GM21381 (cell line): ENCODE data around the gene POLDIP3.
A peak's percentile ranks its signal among the peaks of the same experiment; 100 is the strongest.
"Not testable (repeated sequence)": the region's sequence is repeated elsewhere in the genome, so short reads cannot be mapped to it uniquely, and the experiment has no call there.

Experiments used
- ATAC-seq: cut with Tn5 transposase; IDR thresholded peaks from one replicate; pipeline ENCODE4 v1.9.1; 2021; ENCODE audit warnings: mild to moderate bottlenecking, moderate library complexity; ENCODE audit not compliant: unreplicated experiment

Gene POLDIP3

DNA sequence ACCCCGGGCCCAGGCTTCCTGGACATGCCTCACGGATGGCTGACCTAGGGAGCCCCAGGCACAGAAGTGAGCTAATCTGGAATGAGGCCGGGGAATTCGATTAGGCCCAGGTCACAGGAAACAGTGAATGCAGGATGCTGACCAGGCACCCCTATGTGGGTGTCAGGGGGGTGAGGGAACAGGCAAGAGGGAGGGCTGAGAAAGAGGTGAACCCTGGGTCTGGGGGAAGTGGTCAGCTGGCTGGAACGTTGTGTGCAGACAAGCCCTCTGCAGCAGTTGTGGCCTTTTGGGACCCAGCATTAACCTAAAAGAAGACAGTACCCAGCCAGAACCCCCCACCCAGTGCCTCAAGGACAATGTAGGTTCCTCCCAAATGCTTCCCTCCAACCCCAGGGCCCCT, 52.8 kb downstream of the POLDIP3 start:
- no peak for ATAC-seq

DNA sequence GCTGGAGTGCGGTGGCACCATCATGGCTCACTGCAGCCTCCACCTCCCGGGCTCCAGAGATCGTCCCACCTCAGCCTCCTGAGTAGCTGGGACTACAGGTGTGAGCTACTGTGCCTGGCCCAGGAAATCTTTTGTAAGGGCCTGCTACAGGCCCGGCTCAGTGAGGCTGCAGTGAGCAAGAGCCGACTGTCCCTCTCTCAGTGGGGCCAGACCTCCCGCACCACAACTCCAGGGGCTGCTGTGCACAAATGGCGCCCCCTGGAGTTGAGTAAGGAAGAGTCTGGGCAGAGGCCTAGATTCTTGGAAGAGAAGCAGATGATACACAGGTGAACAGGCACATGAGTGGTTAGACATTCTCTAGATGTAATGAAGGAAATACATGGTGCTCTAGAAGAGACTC, 53.9 kb downstream of the POLDIP3 start:
- ATAC-seq, result no peak

DNA sequence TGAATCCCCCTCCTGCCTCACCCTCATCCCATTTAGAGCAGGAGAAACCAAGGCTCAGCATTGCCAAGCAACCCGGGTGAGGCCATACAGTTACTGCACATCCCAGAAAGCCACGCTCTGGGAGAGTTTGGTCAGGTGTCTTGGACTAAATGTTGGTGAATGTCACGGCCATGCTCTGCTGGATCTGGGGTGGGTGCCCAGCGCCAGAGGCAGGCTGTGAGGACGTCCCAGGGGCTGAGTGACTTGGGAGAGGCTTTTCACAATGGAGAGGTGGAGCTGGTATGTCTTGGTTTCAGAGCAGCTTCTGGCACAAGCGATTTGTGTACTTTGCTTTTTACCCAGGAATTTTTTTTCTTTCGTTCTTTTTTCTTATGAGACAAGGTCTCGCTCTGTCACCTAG, 54.3 kb downstream of the POLDIP3 start:
- no peak for ATAC-seq

DNA sequence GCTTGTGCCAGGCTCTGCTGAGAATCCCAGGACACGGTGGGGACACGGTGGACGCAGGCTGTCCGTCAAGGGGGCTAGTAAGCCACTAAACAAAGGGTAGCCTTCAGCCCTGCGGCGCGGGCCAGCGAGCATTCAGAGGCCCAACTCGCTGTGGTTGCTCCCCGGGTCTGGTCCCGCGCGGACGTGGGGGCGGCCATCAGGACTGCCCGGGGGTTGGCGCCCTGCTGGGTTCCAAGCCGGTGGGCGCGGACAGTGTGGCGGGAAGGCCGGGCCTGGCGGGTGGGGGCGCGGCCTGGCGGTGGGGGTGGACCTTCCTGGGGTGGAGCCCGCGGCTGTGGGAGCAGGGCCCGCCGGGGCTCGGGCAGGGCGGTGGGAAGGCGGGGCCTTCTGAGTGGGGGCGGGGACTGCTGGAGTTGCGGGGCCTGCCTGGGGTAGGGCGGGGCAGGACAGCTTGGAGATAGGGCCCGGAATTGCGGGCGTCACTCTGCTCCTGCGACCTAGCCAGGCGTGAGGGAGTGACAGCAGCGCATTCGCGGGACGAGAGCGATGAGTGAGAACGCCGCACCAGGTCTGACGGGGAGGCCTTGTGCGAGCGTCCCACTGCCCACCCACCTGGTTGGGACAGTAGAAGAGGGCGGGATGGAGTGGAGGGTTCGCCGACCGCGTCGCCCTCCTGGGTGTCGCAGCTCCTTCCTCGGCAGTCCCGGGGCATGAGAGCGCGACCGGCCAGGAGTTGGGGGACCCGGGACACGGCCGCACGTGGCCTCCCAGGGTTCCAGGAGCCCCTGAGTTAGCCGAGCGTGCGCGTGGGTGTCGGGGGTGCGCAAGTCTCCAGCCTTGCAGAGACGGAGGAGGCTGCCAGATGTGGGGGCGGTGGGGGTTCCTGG, 61.0 kb downstream of the POLDIP3 start, which contains the start of gene SERHL2:
Gene SERHL2 (plus strand): TSS at position 482 of the 887 bp plus-strand sequence. CDS start 65 bp downstream, at position 547.
- peak; percentile 74 for ATAC-seq

DNA sequence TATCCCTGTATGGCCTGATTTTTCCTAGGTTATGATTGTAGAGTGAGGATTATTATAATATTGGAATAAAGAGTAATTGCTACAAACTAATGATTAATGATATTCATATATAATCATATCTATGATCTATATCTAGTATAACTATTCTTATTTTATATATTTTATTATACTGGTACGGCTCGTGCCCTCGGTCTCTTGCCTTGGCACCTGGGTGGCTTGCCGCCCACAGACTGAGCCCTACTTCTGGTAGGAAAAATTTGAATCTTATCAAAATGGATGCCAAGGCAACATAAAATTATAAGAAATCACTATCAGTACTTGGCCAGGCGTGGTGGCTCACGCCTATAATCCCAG, 62.4 kb downstream of the POLDIP3 start:
- ATAC-seq, result not testable (repeated sequence)

DNA sequence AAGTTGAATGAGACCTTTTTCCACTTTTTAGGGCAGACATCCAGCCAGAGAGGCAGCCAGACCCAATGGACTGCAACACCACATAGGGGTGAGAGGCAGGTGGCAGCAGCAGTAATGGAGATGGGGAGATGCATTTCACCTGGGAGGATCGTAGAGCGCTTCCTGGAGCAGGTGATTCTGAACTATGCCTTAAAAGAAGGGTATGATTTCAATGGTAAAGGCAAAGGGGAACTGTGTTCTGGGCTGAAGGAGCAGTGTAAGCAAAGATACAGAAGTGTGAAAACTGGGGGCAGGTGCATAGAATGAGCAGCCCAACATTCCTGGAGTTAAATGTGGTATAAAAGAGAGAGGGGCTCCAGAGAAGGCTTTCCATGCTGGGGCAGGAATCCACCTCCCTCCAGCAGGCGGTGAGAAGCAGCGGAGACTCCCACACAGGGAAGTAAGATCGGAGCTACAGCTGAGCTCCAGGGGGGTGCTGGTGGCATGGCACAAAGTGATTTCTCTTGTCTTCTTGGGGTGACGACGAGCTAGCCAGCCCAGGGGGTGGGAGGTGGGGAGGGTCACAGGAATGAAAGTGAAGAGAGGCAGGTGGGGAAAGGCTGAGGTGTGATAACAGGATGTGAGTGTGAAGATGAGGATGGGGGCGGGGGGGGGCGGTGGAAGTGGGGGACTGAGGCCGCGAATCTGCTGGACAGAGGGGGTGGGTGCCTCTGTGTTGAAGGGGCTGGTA, 65.2 kb downstream of the POLDIP3 start:
- no peak for ATAC-seq

DNA sequence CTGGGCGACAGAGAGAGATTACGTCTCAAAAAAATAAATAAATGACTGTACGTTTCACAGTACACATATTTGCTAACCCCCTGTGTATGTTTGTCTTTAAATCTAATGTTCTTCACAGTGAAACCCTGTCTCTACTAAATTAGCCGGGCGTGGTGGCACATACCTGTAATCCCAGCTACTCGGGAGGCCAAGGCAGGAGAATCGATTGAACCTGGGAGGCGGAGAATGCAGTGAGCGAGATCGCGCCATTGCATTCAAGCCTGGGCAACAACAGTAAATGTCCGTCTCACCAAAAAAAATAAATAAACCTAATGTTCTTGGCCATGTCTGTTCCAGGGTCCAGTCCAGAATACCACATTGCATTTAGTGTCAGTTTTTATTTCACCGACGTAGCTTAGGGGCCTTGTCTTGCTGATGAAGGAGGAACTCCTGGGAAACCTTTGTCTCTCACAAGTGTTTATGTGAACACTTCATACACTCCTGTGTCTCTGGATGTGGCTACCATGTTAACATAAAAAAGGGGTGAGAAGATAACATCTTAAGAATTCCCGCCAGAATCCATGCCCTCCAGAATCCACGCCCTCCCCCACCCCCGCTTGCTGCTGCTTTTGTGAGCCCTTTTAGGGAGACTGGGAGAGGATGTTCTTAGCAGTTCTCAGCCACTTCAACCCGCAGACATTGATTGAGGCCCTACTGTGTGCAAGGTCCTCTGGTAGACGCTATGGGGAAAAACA, 65.9 kb downstream of the POLDIP3 start:
- no peak for ATAC-seq

DNA sequence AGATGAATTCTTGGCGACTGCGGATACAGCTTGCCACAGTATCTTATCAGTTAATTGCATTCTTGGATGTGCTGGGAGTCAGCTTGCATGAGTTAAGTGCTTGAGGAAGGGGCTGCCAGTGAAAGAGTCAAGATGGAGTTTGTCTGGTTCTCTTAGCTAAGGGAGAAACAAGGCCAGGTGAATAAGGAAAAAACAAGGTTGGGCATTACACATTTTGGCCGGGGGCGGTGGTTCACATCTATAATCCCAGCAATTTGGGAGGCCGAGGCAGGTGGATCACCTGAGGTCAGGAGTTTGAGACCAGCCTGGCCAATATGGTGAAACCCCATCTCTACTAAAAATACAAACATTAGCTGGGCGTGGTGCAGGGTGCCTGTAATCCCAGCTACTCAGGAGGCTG, 66.6 kb downstream of the POLDIP3 start:
- not testable (repeated sequence) for ATAC-seq

DNA sequence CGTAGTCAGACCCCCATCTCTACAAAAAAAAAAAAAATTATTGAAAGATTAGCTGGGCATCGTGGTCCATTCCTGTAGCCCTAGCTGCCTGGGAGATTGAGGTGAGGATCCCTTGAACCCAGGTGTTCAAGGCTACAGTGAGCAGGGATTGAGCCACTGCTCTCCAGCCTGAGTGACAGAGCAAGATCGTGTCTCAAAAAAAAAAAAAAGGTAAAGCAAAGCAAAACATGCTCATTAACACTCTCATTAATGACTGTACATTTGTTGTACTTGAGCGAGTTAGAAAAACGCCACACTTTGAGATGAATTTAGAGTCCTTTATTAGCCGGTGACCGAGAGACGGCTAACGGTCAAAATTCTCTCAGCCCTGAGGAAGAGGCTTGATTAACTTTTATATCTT, 67.1 kb downstream of the POLDIP3 start:
- ATAC-seq, result no peak

DNA sequence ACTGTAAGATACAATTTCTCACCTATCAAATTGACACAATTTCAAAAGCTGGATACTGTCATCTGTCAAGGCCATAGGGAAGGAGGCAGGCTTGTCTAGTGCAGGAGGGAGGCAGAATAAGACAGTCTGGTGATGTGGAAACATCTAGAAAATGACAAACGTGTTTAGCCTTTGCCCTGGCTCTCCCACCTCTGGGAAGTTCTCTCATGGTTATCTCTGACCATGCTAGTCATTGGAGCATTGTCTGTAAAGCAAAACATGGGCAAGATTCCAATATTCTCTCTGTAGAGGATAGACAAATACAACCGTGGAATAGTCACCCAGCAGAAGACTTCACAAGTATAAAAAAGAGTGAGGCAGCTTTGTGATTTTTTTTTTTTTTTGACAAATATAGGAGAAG, 70.0 kb downstream of the POLDIP3 start:
- ATAC-seq, result no peak

DNA sequence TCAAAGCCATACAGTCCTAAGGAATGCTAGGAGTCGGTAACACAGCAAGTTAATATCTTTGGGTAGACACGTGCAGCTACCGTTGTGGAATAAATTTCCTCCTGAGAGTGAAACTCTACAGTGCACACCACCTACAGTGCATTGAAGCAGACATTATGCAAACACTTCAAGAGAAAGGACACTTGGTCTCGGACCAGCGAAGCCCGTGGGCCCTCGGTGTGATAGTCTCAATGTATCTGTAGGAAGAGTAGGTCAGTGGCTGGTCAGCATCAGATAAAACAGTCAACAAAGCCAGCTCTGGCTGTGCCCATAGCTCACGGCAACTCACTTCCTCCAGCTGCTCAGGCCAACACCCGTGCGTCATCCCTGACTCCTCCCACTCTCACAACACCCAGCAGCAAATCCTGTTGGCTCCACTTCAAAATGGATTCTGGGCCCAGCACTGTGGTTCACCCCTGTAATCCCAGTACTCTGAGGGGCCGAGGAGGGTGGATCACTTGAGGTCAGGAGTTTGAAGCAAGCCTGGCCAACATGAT, 75.4 kb downstream of the POLDIP3 start:
- ATAC-seq, result not testable (repeated sequence)

DNA sequence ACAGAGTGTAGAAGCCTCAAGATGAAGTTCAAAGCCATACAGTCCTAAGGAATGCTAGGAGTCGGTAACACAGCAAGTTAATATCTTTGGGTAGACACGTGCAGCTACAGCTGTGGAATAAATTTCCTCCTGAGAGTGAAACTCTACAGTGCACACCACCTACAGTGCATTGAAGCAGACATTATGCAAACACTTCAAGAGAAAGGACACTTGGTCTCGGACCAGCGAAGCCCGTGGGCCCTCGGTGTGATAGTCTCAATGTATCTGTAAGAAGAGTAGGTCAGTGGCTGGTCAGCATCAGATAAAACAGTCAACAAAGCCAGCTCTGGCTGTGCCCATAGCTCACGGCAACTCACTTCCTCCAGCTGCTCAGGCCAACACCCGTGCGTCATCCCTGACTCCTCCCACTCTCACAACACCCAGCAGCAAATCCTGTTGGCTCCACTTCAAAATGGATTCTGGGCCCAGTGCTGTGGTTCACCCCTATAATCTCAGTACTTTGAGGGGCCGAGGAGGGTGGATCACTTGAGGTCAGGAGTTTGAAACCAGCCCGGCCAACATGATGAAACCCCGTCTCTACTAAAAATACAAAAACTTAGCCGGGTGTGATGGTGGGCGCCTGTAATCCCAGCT, 77.4 kb downstream of the POLDIP3 start:
- peak; percentile 43 for ATAC-seq

DNA sequence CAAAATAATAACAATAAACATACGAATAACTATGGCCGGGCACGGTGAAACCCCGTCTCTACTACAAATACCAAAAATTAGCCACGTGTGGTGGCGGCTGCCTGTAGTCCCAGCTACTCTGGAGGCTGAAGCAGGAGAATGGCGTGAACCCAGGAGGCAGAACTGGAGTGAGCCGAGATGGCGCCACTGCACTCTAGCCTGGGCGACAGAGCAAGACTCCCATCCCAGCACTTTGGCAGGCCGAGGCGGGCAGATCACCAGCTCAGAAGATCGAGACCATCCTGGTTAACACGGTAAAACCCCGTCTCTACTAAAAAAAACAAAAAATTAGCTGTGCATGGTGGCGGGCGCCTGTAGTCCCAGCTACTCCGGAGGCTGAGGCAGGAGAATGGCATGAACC, 78.0 kb downstream of the POLDIP3 start:
- not testable (repeated sequence) for ATAC-seq

DNA sequence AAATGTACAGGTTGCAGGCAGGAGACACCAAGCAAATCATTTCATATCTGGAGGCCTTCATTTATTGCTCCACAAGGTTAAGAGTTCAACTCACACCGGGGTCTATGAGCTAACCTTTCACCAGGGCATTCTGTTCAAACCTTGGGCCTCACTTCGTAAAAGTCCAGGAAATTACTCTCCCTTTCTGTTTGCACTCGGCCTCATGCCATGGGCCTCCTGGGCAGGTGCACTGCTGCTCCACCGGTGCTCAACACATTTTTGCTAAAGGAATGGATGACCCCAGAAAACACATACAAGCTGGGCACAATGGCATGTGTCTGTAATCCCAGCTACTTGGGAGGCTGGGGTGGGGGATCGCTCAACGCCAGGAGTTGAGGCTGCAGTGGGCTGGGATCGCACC, 78.5 kb downstream of the POLDIP3 start:
- no peak for ATAC-seq

DNA sequence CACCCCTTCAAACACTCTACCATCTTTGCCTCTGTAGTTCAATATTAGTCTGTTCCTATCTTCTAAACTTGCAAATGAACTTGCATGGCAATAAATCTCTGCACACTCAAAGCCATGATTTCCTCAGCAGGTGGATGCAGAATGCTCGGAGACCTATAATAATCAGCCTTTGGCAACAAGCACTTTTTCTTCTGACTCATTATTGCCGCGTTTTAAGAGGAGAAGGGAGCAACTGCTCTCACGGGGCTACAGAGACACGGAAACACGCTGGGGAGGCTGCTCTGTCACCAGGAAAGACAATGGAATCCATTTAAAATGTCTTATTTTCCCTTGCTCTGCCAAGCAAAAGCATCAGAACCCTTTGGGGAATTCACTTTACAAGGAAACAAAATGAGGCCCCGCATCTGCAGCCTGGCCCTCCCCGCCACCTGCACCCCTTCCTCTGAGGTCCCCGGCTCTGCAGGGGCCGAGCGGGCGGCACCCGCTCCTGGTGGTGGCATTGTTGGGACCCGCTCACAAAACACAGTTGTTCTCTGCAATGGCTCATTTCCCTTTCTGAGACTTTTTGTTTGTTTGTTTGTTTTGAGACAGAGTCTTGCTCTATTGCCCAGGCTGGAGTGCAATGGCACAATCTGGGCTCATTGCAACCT, 79.5 kb downstream of the POLDIP3 start:
- ATAC-seq, result not testable (repeated sequence)
